DND-41 (cell line): Measurements from ENCODE around the gene DSPP.

Source experiments
- CTCF ChIP-seq: IDR thresholded peaks from 2 replicates; pipeline ENCODE4 v1.5.1; 2012; ENCODE audit warnings: borderline replicate concordance, low read length, moderate library complexity, mild to moderate bottlenecking; ENCODE audit not compliant: poor library complexity, severe bottlenecking; ENCODE audit errors: extremely low read depth
- EZH2 ChIP-seq: IDR thresholded peaks from 3 replicates; pipeline ENCODE4 v1.6.1; 2012; ENCODE audit warnings: borderline replicate concordance, low read depth, mild to moderate bottlenecking, moderate library complexity, low read length, inconsistent platforms; ENCODE audit not compliant: severe bottlenecking

GRCh38 chr4:87579478-87579877, 28.9 kb upstream of the DSPP start:
- no peak for TF ChIP-seq CTCF
- no peak for TF ChIP-seq EZH2
